PC-3 (cell line): ENCODE results near the gene TANC1.

Experiments
- CTCF ChIP-seq: fragments of 300-600 bp; sonication (generic); conservative IDR thresholded peaks from 2 replicates; pipeline ENCODE4 v1.5.1; 2017; ENCODE audit warnings: antibody characterized with exemption, low read depth, mild to moderate bottlenecking, low read length
- EZH2phosphoT487 ChIP-seq: fragments of 300-600 bp; sonication (generic); IDR thresholded peaks from 2 replicates; pipeline ENCODE4 v1.6.1; 2018; ENCODE audit warnings: mild to moderate bottlenecking, antibody characterized with exemption, low read length, borderline replicate concordance

GRCh38 chr2:159126432-159127022 is 158.1 kb downstream of the TANC1 start:
- TF ChIP-seq CTCF (no peak), EZH2phosphoT487 (no peak)
